ENCODE data around the gene EIF6.

- TF ChIP-seq MAX (CRISPR knock-in tag; IDR thresholded peaks at IDR 0.05) (peak; percentile 29), HDAC2 (IDR thresholded peaks at IDR 0.05) (no peak)
- TF ChIP-seq, protein P1, sequence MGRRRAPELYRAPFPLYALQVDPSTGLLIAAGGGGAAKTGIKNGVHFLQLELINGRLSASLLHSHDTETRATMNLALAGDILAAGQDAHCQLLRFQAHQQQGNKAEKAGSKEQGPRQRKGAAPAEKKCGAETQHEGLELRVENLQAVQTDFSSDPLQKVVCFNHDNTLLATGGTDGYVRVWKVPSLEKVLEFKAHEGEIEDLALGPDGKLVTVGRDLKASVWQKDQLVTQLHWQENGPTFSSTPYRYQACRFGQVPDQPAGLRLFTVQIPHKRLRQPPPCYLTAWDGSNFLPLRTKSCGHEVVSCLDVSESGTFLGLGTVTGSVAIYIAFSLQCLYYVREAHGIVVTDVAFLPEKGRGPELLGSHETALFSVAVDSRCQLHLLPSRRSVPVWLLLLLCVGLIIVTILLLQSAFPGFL (CRISPR knock-in tag; IDR thresholded peaks at IDR 0.05): no peak
Observed at GRCh38 chr20:35277531-35278395, 6.8 kb downstream of the EIF6 start, which contains the start of gene MMP24OS.

Data from K562 (cell line).